Mononuclear cell (primary cell): Measurements from ENCODE around the gene TNMD. TPM values are rescaled to one million over a fixed set of nuclear protein-coding genes. Genes with fewer than 3 reads are reported as not detected.

Experiments
- H3K27me3 ChIP-seq: 2 replicates; pipeline ENCODE4 v1.6.0; 2011; ENCODE audit warnings: low read length, control low read depth; ENCODE audit not compliant: insufficient read depth
- H3K4me1 ChIP-seq: 2 replicates; pipeline ENCODE4 v1.5.1; 2011; ENCODE audit warnings: mild to moderate bottlenecking, low read length, control low read depth; ENCODE audit not compliant: insufficient read depth
- H3K4me3 ChIP-seq: 2 replicates; pipeline ENCODE4 v1.5.1; 2011; ENCODE audit warnings: mild to moderate bottlenecking, low read length, moderate library complexity
- H3K9me3 ChIP-seq: 2 replicates; pipeline ENCODE4 v1.5.1; 2011; ENCODE audit warnings: low read depth, mild to moderate bottlenecking, control low read depth, low read length
- total RNA-seq: library from RNA; depleted of rRNA; stranded (reverse); fragments of >200 nt; gene quantifications from one replicate; pipeline ENCODE4 v1.2.3, GENCODE V29; 2012

TNMD gene
- total RNA-seq, 1 donor: not detected

DNA sequence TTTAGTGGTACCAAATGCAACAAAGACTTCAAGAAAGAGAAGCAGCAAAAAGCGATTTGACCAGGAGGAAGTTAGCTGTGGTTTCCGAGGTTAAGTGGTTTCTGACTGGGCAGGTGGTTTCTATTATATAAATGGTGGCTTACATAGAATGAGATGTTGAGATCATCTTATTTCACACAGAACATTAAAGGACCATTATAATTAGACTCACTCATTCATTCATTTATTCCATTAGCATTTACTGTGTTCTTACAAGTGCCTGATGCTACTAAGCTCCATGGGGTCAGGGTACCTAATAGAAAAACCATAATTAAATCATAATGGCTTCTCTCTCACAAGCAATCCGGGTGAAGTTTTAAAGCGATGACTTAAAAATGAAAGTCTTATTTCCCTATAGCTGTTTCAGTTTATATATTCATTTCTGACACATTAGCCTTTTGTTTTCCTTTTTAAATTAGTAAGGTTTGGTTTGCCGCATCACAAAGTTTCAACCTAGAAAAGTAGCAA lies 41.3 kb downstream of the TNMD start:
- Histone ChIP-seq H3K9me3 (no peaks in the 10 kb centered on the region), H3K4me1 (no peaks in the 10 kb centered on the region), H3K4me3 (no peak overlapping the region), H3K27me3 (peaks cover 7% of the 10 kb centered on the region)

DNA sequence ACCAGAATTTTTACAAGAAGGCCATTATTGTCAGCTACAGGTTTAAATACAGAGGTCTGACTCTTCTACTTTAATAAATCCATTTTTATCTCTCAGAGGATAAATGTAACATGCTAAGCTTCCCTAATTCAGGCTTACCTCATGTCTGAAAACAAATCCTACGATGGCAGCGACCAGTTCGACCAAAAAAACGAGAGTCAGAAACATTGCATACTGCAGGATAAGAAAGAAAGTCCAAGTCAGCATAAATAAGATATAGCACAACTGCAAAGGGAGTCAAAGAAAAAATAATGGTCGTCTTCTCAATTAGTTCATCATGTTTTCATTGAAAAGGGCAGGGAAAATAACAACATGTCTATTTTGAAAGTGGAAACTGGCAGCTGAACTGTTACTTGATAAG lies 50.3 kb downstream of the TNMD start:
- Histone ChIP-seq H3K4me3 (no peak overlapping the region), H3K27me3 (peaks cover 32% of the 10 kb centered on the region), H3K4me1 (no peaks in the 10 kb centered on the region), H3K9me3 (no peaks in the 10 kb centered on the region)

DNA sequence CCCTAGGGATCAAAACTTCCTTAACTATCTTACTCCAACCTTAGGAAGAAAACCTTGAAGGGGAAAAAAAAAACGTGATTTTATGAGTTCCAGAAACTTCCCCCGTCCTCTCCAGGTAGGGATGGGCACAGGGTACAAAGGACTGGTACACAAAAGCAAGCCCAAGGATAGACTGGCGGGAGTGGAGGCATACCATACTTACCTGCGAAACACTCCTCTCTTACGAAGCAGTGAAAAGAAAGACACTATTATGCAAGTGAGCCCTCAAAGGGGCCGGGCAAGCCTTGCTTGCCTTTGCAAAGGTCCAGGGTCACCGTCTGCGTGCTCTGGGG lies 51.2 kb downstream of the TNMD start:
- peak overlapping the region; percentile 31 for H3K4me3 ChIP-seq
- peaks cover 30% of the 10 kb centered on the region for H3K27me3 ChIP-seq
- no peaks in the 10 kb centered on the region for H3K4me1 ChIP-seq
- H3K9me3 ChIP-seq: no peaks in the 10 kb centered on the region

DNA sequence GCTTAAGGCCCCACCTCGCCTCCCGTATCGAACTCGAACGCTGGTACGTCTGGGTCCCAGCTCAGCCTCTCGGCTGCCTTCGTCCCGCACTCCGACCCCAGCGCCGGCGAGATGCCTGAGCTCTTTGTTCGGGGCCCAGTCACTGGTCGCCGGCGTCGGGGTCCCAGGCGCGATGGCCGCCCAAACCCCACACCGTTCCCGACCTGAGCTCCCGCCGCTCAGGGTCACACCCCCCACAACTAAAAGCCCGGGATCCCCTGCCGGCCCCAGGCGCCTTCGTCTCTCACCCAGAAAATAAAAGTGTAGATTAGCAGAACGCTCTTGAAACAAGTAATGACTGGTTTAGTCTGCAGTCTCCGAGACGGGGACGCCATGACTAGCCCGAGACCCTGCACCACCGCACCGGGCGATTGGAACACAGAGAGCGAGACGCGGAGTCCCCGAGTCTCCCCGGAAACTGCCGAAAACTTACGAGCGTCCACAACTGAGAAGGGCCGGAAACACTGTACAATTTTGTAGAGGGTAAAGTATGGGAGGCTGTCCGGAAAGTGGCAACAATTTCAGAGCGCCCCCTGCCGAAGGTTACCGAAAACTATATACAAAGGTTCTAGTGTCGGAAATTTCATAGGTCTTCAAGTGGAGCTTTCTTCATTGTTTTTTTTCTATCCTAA lies 51.7 kb downstream of the TNMD start, which contains the start of gene TSPAN6:
Gene TSPAN6, minus strand, starts transcription at position 486 of the 671 bp plus-strand sequence. Its CDS starts 112 bp downstream, at position 374.
- Histone ChIP-seq H3K4me1 (no peaks in the 10 kb centered on the region), H3K27me3 (peaks cover 30% of the 10 kb centered on the region), H3K9me3 (no peaks in the 10 kb centered on the region), H3K4me3 (peak within 1 kb of the TSS; percentile 31)

DNA sequence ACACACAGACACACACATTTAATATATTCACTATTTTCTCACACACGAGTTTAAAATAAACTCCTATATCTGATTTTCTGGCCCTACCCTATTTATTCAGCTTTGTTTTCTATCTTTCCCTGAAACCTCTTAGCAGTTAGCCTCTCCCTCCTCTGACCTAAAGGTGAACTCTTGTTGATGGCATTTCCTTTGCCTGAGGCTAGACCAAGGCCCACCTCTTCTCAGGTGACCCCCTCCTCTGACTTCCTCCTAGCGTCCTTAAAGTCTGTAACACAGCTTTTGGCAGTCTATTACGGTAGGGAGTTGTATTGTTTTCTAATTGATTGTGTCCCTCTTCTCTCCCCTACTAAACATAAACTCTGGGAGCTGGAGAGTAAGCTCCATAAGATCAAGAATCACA lies 57.6 kb downstream of the TNMD start:
- H3K9me3 ChIP-seq: no peaks in the 10 kb centered on the region
- H3K27me3 ChIP-seq: peaks cover 21% of the 10 kb centered on the region
- no peaks in the 10 kb centered on the region for H3K4me1 ChIP-seq
- H3K4me3 ChIP-seq: no peak overlapping the region

DNA sequence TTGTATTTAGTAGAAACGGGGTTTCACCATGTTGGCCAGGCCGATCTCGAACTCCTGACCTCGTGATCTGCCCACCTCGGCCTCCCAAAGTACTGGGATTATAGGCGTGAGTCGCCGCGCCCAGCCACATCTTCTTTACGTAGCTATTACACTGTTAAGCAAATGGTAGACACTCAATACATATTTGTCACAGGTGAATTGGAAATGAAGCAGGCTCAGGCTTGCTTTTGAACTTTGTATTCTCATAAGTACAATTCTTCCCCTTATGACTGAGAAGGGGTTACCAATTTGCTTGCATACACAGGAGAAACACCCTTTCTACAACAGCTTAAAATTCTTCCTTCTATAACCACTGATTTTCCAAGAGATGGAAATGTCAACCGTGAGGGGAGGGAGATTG lies 58.5 kb downstream of the TNMD start:
- Histone ChIP-seq H3K4me1 (no peaks in the 10 kb centered on the region), H3K9me3 (no peaks in the 10 kb centered on the region), H3K27me3 (peaks cover 14% of the 10 kb centered on the region), H3K4me3 (no peak overlapping the region)

DNA sequence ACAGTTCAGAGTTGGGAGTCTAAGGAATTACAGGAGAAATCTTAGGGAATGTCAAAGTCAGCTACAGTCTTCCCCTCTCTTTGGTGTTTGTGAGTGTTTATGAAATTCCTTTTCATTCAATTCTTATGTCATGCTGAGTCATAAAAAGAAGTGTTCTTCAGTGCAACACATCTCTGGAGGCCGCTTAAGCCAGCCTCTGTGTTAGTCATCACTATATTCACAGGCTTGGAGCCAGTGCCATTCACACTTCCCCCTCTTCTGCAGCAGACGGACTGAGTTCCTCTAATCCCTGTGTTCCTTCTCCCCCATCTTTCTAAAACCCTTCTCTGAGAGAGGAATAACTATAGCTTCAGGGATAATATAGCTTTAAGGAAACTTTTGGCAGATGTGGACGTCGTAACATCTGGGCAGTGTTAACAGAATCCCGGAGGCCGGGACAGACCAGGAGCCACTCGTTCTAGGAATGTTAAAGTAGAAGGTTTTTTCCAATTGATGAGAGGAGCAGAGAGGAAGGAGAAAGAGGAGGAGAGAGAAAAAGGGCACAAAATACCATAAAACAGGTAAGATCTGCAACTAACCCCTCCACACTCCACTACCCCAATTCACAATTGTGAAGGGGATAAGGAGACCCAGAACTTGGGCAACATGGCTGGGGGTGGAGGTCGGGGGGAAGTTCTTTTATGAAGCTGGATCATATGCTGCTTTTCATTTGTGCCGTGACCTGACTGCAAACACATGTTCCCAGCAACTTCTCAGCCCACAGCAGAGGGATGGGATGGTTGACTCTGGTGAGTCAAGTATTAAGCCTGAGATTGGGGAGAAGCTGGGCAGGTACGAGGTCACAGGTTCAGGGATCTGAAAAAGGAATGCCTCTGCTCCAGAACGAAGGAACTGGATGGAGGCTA lies 59.5 kb downstream of the TNMD start, which contains the start of gene SRPX2:
Gene SRPX2, plus strand, starts transcription at position 244 of the 905 bp plus-strand sequence. CDS start 2,124 bp downstream, outside the sequence.
- no peak within 1 kb of the TSS for H3K4me3 ChIP-seq
- H3K27me3 ChIP-seq: peaks cover 5% of the 10 kb centered on the region
- no peaks in the 10 kb centered on the region for H3K4me1 ChIP-seq
- no peaks in the 10 kb centered on the region for H3K9me3 ChIP-seq

DNA sequence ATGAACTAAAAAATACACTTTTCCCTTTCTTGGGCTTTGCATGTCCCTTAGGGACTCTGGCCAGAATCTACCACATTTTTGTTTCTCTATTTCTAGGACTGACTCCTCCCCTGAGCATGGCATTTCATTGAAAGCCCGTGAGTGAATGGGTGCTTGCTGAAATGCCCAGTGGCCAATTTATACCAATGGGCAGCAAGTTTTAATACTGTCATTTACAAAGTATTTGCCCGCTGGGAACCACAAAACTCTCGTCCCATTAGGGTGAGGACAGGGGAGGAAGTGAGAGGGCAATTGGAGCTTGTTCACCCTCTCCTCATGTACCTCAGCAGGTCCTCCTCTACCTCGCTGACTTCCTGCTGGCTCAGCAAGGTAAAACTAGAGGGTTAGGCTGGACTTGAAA lies 60.4 kb downstream of the TNMD start:
- H3K27me3 ChIP-seq: no peaks in the 10 kb centered on the region
- H3K4me1 ChIP-seq: no peaks in the 10 kb centered on the region
- no peaks in the 10 kb centered on the region for H3K9me3 ChIP-seq

DNA sequence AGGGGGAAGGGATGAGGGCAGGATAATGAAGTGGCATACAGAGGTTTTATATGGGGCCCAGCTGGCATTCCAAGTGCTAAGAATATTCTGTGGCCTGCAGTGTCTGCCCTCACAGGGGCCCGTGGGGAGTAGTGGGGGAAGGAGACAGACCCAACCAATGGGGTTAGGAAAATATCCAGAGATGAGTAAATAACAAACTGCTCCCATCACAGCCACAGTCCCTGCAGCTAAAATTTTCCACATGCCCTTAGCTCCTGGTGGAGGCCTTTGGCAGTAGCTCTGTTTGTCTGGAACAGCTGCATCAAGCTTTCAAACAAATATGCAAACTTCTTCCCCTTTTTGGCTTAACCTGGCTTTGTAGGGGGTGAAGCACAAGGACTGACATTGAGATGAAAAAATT lies 62.4 kb downstream of the TNMD start:
- H3K4me1 ChIP-seq: no peaks in the 10 kb centered on the region
- no peak overlapping the region for H3K4me3 ChIP-seq
- no peaks in the 10 kb centered on the region for H3K9me3 ChIP-seq
- no peaks in the 10 kb centered on the region for H3K27me3 ChIP-seq

More for the DNA sequence above, 60.4 kb downstream of the TNMD start:
- no peak overlapping the region for H3K4me3 ChIP-seq

DNA sequence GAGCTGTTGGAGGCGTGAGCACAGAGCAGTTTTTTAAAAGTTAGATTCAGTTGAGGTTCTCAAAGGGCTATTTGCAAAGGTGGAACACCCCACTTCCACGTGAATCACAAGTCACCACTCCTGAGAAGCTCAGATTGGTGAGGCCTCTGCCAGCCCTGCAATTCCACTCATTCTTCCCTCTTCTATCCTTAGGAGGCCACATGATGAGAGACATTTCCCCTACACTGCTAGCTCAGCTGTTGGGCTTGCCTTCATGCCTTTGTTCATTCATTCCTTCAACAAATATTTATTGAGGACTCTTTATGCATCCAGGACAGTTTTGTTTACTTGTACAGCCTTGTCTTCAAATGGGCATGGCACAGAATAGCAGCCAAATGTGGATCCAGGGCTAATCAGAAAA lies 63.0 kb downstream of the TNMD start:
- no peaks in the 10 kb centered on the region for H3K27me3 ChIP-seq
- no peak overlapping the region for H3K4me3 ChIP-seq
- no peaks in the 10 kb centered on the region for H3K4me1 ChIP-seq
- H3K9me3 ChIP-seq: no peaks in the 10 kb centered on the region

DNA sequence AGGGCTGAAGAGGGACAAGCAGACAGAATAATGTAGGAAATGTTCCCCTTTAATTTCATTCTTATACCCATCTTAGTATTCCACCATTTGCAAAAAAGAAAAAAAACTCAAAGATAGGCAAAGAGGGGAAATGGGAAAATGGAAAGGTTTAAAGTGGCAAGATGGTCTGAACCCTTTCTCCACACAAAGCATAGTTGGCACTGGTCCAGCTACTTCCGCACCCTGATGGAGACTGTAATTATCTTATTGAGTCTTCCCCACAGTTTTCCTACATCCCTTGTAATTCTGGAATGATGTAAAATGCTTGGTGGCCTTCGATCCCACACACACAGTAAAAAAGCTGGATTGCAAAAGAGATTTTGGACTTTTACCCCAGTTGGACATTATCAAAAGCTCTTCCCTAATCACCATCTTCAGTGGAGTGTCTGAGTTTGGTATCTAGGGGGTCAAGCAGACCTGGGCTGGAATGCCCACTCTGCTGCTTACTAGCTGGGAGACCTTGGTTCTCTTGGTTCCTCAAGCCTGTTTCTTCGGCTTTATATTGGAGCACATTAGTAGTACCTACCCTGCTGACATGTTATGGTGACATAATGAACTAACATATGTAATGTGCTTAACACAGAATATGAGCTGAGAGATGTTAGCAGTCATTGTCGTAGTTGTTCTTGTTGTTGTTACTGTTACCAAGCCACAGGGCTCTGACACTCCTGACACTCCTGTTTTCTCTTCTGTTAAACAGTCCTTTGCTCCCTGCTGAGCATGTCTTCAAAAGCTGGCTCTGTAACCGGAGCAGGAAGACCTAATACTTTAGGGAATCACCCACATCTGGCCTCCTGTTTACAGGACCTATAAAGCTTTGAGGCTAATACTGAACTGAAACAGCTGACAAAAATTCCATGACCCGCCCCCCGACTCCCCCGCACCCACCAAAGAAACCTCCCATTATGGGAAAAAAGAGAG lies 64.0 kb downstream of the TNMD start:
- no peak overlapping the region for H3K4me3 ChIP-seq
- H3K9me3 ChIP-seq: no peaks in the 10 kb centered on the region
- H3K27me3 ChIP-seq: no peaks in the 10 kb centered on the region
- no peaks in the 10 kb centered on the region for H3K4me1 ChIP-seq

Other genes starting within 250 kb of the TNMD start
- not detected for gene PCDH19, start 174.7 kb upstream of the TNMD start, total RNA-seq
- 0.94 TPM for gene TSPAN6, start 51.9 kb downstream of the TNMD start, total RNA-seq
- not detected for gene SRPX2, start 59.3 kb downstream of the TNMD start, total RNA-seq
- 2.2 TPM for gene SYTL4, start 147.2 kb downstream of the TNMD start, total RNA-seq
- 4.2 TPM for gene CSTF2, start 235.5 kb downstream of the TNMD start, total RNA-seq